ENCODE results near the gene CC2D1A.
"Not testable (repeated sequence)": the region's sequence is repeated elsewhere in the genome, so short reads cannot be mapped to it uniquely, and the experiment has no call there.

Gene CC2D1A

GRCh38 chr19:13902993-13903555 lies 2.9 kb upstream of the CC2D1A start:
- FAIRE-seq = no peak
- no peak for DNase-seq (ENCODE audit: insufficient read length, low spot score)

GRCh38 chr19:13906521-13906904 lies 512 bp downstream of the CC2D1A start:
- no peak for DNase-seq (ENCODE audit: insufficient read length, low spot score)
- peak; percentile 26 for FAIRE-seq

DNA sequence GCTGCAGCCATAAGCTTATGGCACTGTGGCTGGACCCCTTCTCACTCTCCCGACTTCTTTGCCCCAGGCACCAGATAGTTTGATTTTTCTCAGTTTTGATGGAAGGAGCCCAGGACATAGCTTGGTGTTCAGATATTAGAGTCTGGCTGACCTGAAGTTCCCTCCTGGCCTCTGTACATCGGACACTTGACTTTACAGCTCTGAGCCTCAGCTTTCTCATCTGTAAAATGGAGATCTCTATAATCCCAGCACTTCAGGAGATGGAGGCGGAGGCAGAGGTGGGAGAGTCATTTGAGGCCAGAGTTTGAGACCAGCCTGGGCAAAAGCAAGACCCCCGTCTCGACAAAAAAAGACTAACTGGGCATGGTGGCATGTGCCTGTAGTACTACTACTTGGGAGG lies 909 bp downstream of the CC2D1A start:
- peak; percentile 23 for FAIRE-seq
- DNase-seq (ENCODE audit: insufficient read length, low spot score) = no peak

GRCh38 chr19:13908674-13909073 lies 2.7 kb downstream of the CC2D1A start:
- FAIRE-seq = no peak
- DNase-seq (ENCODE audit: insufficient read length, low spot score) = no peak

DNA sequence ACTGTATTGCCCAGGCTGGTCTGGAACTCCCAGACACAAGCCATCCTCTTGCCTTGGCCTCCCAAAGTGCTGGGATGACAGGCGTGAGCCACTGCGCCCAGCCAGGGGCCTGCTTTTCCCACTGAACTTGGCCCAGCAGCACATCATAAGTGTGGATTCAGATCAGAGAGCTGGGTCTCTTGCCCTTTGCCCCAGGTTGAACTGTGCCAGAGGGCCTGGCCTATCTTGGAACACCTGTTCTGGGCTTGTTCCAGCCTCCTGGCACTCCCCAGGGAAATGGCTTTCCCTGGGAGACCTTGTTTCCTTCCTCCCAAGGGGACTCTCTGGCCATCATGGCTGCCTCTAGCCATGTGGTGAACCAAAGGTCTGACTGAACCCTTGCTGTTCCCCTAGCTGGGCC lies 3.4 kb downstream of the CC2D1A start:
- DNase-seq (ENCODE audit: insufficient read length, low spot score) (no peak), FAIRE-seq (no peak)

GRCh38 chr19:13913352-13913751 lies 7.4 kb downstream of the CC2D1A start:
- DNase-seq (ENCODE audit: insufficient read length, low spot score) (no peak), FAIRE-seq (no peak)

DNA sequence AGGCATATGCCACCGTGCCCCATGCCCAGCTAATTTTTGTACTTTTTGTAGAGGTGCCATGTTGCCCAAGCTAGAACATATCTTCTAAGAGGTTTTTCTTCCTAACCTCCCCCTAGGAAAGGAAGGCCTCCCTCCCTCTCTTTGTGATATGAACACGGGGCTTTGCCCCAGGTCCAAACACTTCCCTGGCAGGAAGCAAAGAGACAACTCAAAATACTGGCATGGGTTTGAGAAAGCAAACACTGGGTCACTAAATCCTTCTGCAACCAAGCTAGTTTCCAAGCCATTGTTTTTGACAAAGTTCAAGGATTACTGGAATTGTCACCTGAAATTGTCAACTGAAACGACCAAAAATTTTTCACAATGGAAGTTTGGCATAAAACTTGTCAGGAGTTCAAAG lies 8.8 kb downstream of the CC2D1A start:
- FAIRE-seq (no peak), DNase-seq (ENCODE audit: insufficient read length, low spot score) (no peak)

DNA sequence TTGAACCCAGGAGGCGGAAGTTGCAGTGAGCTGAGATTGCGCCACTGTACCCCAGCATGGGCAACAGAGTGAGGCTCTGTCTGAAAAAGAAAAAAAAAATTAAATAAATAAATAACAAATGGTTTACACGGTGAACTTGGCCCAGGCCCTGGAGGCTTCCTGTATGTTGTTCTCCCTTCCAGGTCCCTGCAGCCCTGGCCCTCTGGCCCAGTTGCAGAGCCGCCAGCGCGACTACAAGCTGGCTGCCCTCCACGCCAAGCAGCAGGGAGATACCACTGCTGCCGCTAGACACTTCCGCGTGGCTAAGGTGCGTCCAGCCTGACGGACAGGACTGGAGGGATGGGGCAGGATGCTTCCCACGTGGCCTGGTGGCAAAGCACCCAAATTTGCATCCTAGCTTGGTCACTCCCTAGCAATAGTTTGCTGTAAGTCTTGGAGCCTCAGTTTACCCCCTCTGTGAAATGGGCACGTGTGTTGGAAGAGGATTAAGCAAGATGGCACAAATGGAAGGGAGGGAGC lies 11.9 kb downstream of the CC2D1A start:
- no peak for FAIRE-seq

GRCh38 chr19:13918726-13919411 lies 12.9 kb downstream of the CC2D1A start:
- DNase-seq (ENCODE audit: insufficient read length, low spot score) (no peak), FAIRE-seq (no peak)

More for the DNA sequence above, 11.9 kb downstream of the CC2D1A start:
- no peak for DNase-seq (ENCODE audit: insufficient read length, low spot score)

DNA sequence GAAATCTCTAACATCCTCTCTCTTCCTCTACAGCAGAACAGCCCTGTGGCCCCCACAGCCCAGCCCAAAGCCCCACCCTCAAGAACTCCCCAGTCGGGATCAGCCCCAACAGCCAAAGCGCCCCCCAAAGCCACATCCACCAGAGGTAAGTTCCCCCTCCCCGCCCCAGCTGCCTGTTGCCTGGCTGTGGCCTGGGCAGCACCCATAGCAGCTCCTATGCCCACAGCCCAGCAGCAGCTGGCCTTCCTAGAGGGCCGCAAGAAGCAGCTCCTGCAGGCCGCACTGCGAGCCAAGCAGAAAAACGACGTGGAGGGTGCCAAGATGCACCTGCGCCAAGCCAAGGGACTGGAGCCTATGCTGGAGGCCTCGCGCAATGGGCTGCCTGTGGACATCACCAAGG lies 14.5 kb downstream of the CC2D1A start:
- no peak for DNase-seq (ENCODE audit: insufficient read length, low spot score)
- FAIRE-seq = no peak

- FAIRE-seq (peak; percentile 21), DNase-seq (ENCODE audit: insufficient read length, low spot score) (peak; percentile 68)
Measured at GRCh38 chr19:13920940-13921747, 15.1 kb downstream of the CC2D1A start.

GRCh38 chr19:13922118-13922517 lies 16.1 kb downstream of the CC2D1A start:
- not testable (repeated sequence) for FAIRE-seq; DNase-seq (ENCODE audit: insufficient read length, low spot score)

DNA sequence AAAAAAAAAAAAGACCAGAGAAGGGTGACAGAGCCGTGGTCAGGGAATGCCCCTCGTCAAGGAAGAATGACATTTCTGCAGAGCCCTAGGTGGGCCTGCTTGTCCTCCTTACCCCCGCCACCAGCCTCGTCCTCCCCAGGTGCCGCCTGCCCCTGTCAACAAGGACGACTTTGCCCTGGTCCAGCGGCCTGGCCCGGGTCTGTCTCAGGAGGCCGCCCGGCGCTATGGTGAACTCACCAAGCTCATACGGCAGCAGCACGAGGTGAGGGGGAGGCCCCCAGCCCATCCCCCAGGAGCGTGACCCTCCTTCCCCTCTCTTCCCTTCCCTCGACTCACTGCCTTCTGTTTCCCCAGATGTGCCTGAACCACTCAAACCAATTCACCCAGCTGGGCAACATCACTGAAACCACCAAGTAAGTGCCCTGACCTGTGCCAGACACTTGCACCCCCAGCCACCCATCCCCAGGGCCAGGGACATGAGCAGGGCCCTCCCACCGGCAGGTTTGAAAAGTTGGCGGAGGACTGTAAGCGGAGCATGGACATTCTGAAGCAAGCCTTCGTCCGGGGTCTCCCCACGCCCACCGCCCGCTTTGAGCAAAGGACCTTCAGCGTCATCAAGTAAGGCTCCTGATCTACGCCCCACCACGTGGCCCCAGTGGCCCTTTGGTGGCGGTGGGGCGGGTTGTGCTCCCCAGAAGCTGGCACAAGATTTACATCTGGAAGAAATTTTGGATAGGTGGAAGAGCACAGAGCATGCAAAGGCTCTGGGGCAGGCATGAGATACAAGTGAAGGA lies 17.4 kb downstream of the CC2D1A start:
- no peak for FAIRE-seq

GRCh38 chr19:13926010-13926409 lies 20.0 kb downstream of the CC2D1A start:
- FAIRE-seq (no peak), DNase-seq (ENCODE audit: insufficient read length, low spot score) (no peak)

More for the DNA sequence above, 17.4 kb downstream of the CC2D1A start:
- no peak for DNase-seq (ENCODE audit: insufficient read length, low spot score)

DNA sequence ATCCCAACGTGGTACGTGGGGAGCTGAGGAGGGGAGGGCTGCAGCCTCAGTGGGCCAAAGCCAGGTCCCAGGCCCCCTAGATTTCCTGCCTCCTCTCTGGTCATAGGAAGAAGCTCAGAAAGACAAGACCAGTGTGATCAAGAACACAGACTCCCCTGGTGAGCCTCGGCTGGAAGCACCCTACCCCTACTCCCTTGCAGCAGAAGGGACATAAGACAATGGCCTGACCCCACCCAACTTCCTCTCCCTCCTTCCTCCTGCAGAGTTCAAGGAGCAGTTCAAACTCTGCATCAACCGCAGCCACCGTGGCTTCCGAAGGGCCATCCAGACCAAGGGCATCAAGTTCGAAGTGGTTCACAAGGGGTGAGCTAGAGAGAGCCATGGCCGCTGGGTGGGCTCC lies 20.7 kb downstream of the CC2D1A start:
- DNase-seq (ENCODE audit: insufficient read length, low spot score) = no peak
- FAIRE-seq = no peak

- DNase-seq (ENCODE audit: insufficient read length, low spot score) (no peak), FAIRE-seq (no peak)
Measured at GRCh38 chr19:13929340-13929739, 23.3 kb downstream of the CC2D1A start.

- FAIRE-seq (no peak), DNase-seq (ENCODE audit: insufficient read length, low spot score) (no peak)
Measured at GRCh38 chr19:13929956-13930355, 24.0 kb downstream of the CC2D1A start.

DNA sequence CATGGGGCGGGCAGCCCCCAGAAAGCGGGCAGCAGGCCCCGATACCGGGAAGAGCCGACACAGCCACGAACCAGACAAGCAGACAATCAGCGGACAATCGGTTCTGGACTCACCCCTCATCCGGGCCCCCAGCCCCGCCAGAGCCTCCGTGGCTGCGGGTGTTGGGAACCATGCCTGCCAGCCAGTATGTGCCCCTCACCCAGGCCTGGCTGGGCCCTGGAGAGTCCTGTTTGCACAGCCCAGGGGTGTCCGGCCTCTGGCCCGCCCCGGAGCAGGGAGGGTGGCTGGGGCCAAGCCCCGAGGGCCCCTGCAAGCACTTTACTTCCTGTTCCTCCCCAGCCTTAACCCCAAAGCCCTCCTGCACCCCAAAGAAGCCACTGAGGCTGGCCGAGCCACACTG lies 24.4 kb downstream of the CC2D1A start:
- no peak for FAIRE-seq
- DNase-seq (ENCODE audit: insufficient read length, low spot score) = no peak

- DNase-seq (ENCODE audit: insufficient read length, low spot score) (no peak), FAIRE-seq (no peak)
Measured at GRCh38 chr19:13931391-13932148, 25.6 kb downstream of the CC2D1A start.

GRCh38 chr19:13932149-13932637 lies 26.2 kb downstream of the CC2D1A start:
- FAIRE-seq = no peak
- no peak for DNase-seq (ENCODE audit: insufficient read length, low spot score)
